GM12873 (cell line): ENCODE data around the gene CEP72.

ENCODE experiments used
- TF ChIP-seq, protein P1 (sequence below): IDR thresholded peaks from 2 replicates; pipeline ENCODE4 v1.5.1; 2012; ENCODE audit warnings: low read depth, mild to moderate bottlenecking, moderate library complexity, low read length, control low read depth; ENCODE audit not compliant: insufficient read depth; ENCODE audit errors: missing control alignments

Gene CEP72

DNA sequence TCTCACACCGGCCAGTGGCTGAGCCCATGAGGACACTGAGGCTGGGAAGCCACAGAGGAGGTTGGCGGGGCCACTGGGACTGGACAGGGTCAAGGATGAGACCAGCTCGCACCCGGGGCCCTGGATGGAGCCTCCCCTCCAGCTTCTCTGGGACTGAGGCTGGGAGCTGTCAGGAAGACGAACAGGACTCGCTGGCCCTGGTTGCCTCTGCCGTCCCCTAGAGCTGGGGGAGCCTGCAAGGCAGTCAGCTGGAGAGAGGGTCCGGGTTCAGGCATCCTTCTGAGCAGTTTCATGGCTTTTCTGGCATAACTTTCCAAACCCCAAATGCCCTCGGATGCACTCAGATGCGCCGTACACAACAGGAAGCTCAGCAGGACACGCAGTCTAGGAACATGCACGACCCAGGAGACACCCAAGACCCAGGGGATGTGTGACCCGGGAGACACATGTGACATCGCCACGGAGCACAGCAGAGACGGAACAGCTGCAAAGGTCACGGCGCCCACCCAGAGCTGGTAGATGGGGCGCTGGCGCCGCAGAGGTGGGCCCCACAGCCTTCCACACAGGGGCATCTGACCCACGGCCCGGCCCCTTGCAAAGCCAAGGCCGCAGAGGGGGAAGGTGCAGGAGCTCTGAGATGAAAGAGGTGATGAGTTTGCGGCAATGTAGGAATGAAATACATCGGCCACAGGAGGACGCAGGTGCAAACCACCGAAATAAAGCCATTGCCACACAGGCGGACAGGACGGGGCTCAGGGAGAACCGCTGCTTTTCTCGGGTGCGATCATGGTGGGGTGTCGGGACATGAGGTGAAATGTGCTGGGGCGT lies 63.9 kb downstream of the CEP72 start:
- TF ChIP-seq, protein P1, sequence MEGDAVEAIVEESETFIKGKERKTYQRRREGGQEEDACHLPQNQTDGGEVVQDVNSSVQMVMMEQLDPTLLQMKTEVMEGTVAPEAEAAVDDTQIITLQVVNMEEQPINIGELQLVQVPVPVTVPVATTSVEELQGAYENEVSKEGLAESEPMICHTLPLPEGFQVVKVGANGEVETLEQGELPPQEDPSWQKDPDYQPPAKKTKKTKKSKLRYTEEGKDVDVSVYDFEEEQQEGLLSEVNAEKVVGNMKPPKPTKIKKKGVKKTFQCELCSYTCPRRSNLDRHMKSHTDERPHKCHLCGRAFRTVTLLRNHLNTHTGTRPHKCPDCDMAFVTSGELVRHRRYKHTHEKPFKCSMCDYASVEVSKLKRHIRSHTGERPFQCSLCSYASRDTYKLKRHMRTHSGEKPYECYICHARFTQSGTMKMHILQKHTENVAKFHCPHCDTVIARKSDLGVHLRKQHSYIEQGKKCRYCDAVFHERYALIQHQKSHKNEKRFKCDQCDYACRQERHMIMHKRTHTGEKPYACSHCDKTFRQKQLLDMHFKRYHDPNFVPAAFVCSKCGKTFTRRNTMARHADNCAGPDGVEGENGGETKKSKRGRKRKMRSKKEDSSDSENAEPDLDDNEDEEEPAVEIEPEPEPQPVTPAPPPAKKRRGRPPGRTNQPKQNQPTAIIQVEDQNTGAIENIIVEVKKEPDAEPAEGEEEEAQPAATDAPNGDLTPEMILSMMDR = no peak

DNA sequence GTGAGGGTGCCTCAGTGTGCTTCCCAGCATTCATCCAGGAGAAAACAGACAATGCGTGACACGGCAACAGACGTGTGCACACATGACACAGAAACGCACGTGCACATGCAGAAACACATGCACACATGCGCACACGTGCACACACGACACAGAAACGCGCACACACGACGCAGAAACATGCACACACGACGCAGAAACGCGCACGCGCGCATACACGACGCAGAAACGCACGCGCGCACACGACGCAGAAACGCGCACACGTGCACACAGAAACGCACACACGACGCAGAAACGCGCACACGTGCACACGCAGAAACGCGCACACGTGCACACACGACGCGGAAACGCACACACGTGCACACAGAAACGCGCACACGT lies 64.5 kb downstream of the CEP72 start:
- TF ChIP-seq, protein P1 = no peak

- TF ChIP-seq, protein P1 = no peak
These were observed 65.3 kb downstream of the CEP72 start for GRCh38 chr5:677131-678101.

DNA sequence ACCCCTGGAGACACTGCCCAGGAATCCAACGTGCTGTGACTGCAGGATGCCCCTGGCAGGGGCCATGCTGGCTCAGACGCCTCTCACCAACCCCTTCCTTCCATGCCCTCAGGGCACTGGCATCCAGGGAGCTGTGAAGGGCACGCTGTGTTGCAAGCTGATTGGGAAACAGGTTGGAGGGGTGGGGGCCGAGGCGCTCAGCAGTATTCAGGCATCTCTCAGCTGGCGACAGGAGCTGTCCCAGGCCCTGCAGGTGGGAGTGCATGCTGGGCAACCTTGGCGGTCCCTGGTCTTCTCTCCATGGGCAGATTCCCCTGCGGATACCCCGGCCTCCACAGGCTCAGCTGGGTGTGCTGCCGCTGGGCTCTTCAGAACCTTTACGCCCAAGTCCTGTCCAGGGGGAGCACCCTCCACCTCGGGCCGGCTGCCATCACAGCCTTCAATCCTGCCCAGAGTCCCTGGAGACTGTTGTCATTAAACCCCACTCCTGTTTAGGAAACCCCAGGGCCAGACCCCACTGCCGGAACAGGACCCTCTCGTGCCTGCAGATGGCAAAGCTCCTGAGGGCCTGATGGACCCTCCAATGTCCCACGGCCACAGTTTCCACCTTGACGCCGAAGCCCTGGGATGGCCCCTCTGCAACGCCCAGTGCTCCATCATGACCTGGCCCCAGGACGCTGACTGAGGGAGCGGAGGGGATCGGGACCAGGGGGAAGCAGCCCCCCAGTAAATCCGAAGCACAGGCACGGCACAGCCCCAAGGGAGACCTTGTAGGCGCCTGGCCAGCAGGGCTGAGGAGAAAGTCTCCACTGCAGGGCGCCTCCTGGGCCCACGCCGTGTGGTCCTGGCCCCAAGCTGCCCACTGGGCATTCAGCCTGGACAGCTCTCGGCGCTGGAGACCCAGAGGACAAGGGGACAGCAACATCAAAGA lies 71.7 kb downstream of the CEP72 start:
- TF ChIP-seq, protein P1 = no peak

GRCh38 chr5:684751-685216 lies 72.6 kb downstream of the CEP72 start:
- TF ChIP-seq, protein P1 = no peak

DNA sequence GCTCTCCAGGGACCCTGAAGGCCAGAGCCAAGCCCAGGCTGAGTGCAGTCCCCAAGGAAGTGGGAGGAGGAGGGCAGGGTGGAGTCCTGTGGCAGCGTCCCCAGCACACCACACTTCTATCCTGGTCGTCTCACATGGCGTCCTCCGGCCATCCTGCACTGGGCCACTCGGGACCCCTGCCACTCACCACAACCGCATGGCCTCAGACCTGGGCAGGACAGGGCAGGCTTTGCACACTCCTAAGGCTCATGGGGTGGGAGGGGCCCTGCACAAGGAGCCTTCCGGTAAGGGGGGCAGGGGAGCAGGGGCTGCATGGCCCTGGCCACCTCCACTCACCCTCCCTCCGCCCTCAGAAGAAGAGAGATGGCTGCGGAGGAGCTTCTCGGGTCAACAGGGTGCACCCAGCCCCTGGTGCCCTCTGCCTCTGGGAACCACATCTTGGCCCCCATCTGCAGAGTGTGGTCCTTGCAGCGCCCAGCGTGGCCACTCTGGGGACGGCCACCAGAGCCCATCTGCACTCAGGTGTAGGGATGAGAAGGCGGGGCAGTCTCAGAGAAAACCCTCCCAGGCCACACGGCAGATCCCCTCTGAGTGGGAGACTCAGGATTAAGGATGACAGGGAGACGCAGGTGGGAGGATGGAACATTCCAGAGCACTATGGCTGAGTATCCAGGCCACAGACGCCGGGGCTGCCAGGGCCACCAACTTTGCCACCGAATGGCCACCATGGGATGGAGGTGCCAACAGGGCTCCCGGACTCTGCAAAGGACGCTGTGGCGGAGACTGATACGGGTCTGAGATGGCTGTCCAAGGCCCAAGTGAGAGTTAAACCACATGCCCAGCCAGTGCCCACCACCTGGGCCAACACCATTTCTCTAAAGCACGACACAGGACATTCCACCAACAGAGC lies 73.4 kb downstream of the CEP72 start:
- TF ChIP-seq, protein P1 = no peak
